Endodermal cell (in vitro differentiated cells): ENCODE data around the gene VAV2. TPM values are rescaled to one million over a fixed set of nuclear protein-coding genes. Genes with fewer than 3 reads are reported as not detected.
A peak's percentile ranks its signal among the peaks of the same experiment; 100 is the strongest.

Experiments used
- DNase-seq: peaks from one replicate; pipeline ENCODE4 v3.0.0-alpha.2; 2017
- H3K27ac ChIP-seq: 2 replicates; pipeline ENCODE4 v1.5.1; 2013; ENCODE audit warnings: mild to moderate bottlenecking, low read depth, low read length, moderate library complexity
- H3K27me3 ChIP-seq: 2 replicates; pipeline ENCODE4 v1.6.1; 2013; ENCODE audit warnings: mild to moderate bottlenecking, low read length, moderate library complexity; ENCODE audit not compliant: insufficient read depth, control insufficient read depth, poor library complexity, severe bottlenecking
- H3K36me3 ChIP-seq: 2 replicates; pipeline ENCODE4 v1.7.0; 2013; ENCODE audit warnings: mild to moderate bottlenecking, low read length, moderate library complexity; ENCODE audit not compliant: control insufficient read depth, insufficient read depth
- H3K4me1 ChIP-seq: one replicate; pipeline ENCODE4 v1.7.0; 2013; ENCODE audit warnings: low read length; ENCODE audit not compliant: control insufficient read depth, insufficient read depth
- H3K4me3 ChIP-seq: 2 replicates; pipeline ENCODE4 v1.5.1; 2013; ENCODE audit warnings: mild to moderate bottlenecking, low read length, moderate library complexity
- H3K9ac ChIP-seq: 2 replicates; pipeline ENCODE4 v1.6.1; 2013; ENCODE audit warnings: mild to moderate bottlenecking, low read length, moderate library complexity; ENCODE audit not compliant: poor library complexity, severe bottlenecking; ENCODE audit errors: extremely low read depth
- H3K9me3 ChIP-seq: 2 replicates; pipeline ENCODE4 v1.6.1; 2013; ENCODE audit warnings: mild to moderate bottlenecking, low read length, moderate library complexity; ENCODE audit not compliant: control insufficient read depth
- H3K27ac Mint-ChIP-seq: 2 replicates; pipeline ENCODE4 v1.8.0; 2020; ENCODE audit warnings: mixed read lengths
- H3K27me3 Mint-ChIP-seq: 2 replicates; pipeline ENCODE4 v1.8.0; 2021; ENCODE audit warnings: mild to moderate bottlenecking, mixed read lengths; ENCODE audit not compliant: insufficient read depth
- H3K36me3 Mint-ChIP-seq: 2 replicates; pipeline ENCODE4 v1.8.0; 2020; ENCODE audit warnings: low read depth, mixed read lengths
- H3K4me1 Mint-ChIP-seq: 2 replicates; pipeline ENCODE4 v1.8.0; 2020; ENCODE audit warnings: mixed read lengths
- H3K4me3 Mint-ChIP-seq: 2 replicates; pipeline ENCODE4 v1.8.0; 2020; ENCODE audit warnings: mild to moderate bottlenecking, moderate library complexity, mixed read lengths
- H3K9me3 Mint-ChIP-seq: 2 replicates; pipeline ENCODE4 v1.8.0; 2020; ENCODE audit warnings: mild to moderate bottlenecking, mixed read lengths
- WGBS, 2 experiments: methylation state at CpG; one replicate each; pipeline versions ENCODE4 v1.1.5 to v1.1.7; 2013; ENCODE audit warnings: missing lambda C conversion rate in 2 of 2, mixed read lengths in 1 of 2; ENCODE audit not compliant: insufficient coverage in 1 of 2, insufficient read length in 1 of 2; 5-methylcytosine and 5-hydroxymethylcytosine counted together
- total RNA-seq, 2 donors: library from RNA; stranded (reverse); fragmentation: NEBNext Ultra II Directional in 1 of 2; extraction: Animal tissue kit (Norgen Biotek cat#: 25700) in 1 of 2; gene quantifications; 2 replicates in 1 of 2; 3 replicates in 1 of 2; pipeline ENCODE4 v1.2.1, GENCODE V29; 2021
- TF ChIP-seq, protein P1 (sequence below): fragments of 200-600 bp; sonication (generic); conservative IDR thresholded peaks from 2 replicates; pipeline ENCODE4 v1.5.0; 2021; ENCODE audit warnings: antibody characterized with exemption, mild to moderate bottlenecking

The VAV2 gene
- total RNA-seq, 2 donors from 2014 or later: 29.8 to 35.9 TPM

DNA sequence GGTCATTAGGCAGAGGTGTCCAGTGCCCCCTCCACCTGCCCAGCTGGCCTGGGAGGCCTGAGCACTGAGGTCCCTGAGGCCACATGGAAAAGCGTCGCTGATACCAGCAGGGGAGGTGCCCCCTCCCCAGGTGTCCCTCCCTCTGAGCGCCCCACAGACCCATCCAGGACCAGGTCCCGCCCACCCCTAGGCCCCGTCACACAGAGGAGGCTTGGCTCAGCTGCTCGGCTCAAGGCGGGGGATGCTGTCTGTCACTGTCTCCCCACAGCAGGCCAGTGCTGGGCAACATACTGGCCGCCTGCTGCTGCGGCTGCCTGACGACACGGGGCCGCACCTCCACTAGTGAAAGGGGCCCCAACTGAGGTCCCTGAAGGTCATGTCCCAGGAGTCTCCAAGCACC, 71.7 kb downstream of the VAV2 start:
- no peaks in the 10 kb centered on the region for H3K27me3 Mint-ChIP-seq
- TF ChIP-seq, protein P1, sequence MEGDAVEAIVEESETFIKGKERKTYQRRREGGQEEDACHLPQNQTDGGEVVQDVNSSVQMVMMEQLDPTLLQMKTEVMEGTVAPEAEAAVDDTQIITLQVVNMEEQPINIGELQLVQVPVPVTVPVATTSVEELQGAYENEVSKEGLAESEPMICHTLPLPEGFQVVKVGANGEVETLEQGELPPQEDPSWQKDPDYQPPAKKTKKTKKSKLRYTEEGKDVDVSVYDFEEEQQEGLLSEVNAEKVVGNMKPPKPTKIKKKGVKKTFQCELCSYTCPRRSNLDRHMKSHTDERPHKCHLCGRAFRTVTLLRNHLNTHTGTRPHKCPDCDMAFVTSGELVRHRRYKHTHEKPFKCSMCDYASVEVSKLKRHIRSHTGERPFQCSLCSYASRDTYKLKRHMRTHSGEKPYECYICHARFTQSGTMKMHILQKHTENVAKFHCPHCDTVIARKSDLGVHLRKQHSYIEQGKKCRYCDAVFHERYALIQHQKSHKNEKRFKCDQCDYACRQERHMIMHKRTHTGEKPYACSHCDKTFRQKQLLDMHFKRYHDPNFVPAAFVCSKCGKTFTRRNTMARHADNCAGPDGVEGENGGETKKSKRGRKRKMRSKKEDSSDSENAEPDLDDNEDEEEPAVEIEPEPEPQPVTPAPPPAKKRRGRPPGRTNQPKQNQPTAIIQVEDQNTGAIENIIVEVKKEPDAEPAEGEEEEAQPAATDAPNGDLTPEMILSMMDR: no peak
- Histone ChIP-seq H3K4me1 (no peaks in the 10 kb centered on the region), H3K27me3 (no peaks in the 10 kb centered on the region), H3K27ac (no peak overlapping the region), H3K4me3 (no peak overlapping the region), H3K9ac (no peak overlapping the region), H3K36me3 (no peaks in the 10 kb centered on the region), H3K9me3 (no peaks in the 10 kb centered on the region)
- H3K27ac Mint-ChIP-seq: no peak overlapping the region
- H3K4me1 Mint-ChIP-seq: peaks cover 5% of the 10 kb centered on the region
- DNase-seq: no peak
- peaks cover 6% of the 10 kb centered on the region for H3K9me3 Mint-ChIP-seq
- H3K36me3 Mint-ChIP-seq: peaks cover 16% of the 10 kb centered on the region
- WGBS, 2 experiments: 89 to 100% methylated on average over 1 to 12 of the region's 12 CpGs
- H3K4me3 Mint-ChIP-seq: no peak overlapping the region

DNA sequence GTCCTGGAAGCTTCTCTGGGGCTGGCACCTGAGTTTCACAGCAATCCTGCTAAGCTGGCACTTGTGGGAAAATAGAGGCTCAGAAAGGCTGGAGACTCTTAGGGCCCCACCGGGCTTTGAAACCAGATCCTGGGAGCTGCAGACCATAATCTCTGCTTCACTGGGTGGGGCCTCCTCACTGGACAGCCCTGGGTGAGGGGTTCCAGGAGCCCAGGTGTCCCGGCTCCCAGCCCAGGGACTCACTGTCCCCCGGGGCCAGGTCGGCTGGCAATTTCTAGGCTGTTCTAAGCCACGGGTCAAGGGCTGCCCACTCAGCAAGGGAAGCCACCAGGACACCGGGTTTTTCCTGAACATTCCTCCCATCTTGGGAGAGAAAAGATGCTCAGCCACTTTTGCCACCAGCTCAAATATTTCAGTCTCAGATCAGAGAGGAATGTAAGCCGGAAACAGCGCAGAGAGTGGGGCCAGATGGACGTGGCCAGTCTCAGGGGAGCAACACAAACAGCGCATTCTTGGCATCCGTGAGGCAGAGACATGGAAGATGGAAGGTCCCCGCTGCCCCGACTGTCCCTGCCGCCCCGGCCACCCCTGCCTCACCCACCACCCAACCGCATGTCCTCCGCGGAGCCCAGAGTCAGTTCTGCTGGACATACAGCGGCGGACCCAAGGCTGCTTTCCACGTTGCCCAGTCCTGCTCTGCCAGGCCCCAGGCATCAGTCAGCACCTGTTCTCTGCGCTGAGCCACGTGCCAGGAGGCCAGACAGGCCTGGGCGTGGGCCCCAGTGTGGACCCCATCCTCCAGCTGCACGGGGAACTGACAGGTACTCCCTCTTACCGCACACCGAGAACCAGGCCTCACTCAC, 72.6 kb downstream of the VAV2 start:
- Mint-ChIP-seq H3K9me3 (peaks cover 6% of the 10 kb centered on the region), H3K36me3 (peaks cover 15% of the 10 kb centered on the region), H3K4me3 (no peak overlapping the region), H3K4me1 (peaks cover 12% of the 10 kb centered on the region), H3K27me3 (no peaks in the 10 kb centered on the region), H3K27ac (peak overlapping the region; percentile 77)
- DNase-seq: no peak
- Histone ChIP-seq H3K4me3 (no peak overlapping the region), H3K9me3 (no peaks in the 10 kb centered on the region), H3K27me3 (no peaks in the 10 kb centered on the region), H3K4me1 (no peaks in the 10 kb centered on the region), H3K36me3 (no peaks in the 10 kb centered on the region), H3K9ac (no peak overlapping the region), H3K27ac (no peak overlapping the region)
- WGBS, 2 experiments: 92 to 94% methylated on average over 16 to 27 of the region's 27 CpGs
- TF ChIP-seq, protein P1: no peak

DNA sequence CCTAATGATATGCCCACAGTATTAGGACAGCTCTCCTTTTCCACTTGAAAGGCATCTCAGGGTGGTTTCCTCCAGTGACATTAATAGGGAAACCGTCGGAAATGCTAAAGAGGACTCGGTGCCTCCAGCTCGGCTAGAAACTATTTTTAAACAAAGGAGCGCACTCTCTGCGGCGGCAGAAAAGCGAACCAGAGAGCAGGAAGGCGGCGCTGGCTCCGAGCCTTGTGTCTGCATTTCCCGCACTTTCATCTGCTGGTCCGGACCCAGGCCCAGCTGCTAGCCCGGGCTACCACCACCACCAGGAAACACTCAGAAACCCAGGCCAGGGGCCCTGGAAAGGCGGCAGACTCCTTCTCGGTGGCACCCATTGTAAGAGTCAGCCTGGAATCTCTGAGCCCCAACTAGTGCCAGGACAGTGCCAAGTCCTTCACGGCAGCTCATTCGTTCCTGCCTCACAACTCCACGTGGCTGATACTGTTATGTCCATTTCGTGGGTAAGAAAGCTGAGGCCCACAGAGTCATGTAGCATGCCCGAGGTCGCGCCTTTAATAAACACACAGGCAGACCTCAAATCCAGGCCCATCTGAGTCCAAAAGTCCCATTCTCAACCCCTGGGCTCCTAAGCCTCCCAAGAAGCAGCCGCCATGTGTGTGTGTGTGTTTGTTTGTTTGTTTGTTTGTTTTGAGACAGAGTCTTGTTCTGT, 73.9 kb downstream of the VAV2 start:
- no peak overlapping the region for H3K4me3 Mint-ChIP-seq
- H3K4me1 Mint-ChIP-seq: peaks cover 17% of the 10 kb centered on the region
- no peaks in the 10 kb centered on the region for H3K9me3 ChIP-seq
- no peaks in the 10 kb centered on the region for H3K36me3 ChIP-seq
- H3K27ac ChIP-seq: peak overlapping the region; percentile 84
- no peak overlapping the region for H3K9ac ChIP-seq
- no peak for DNase-seq
- H3K27me3 ChIP-seq: no peaks in the 10 kb centered on the region
- TF ChIP-seq, protein P1: no peak
- peaks cover 5% of the 10 kb centered on the region for H3K9me3 Mint-ChIP-seq
- no peak overlapping the region for H3K4me3 ChIP-seq
- H3K27me3 Mint-ChIP-seq: no peaks in the 10 kb centered on the region
- peaks cover 7% of the 10 kb centered on the region for H3K36me3 Mint-ChIP-seq
- H3K4me1 ChIP-seq: no peaks in the 10 kb centered on the region
- H3K27ac Mint-ChIP-seq: peak overlapping the region; percentile 37
- 79 to 86% methylated on average over 21 to 24 of the region's 24 CpGs for WGBS, 2 experiments
